HG03469 (cell line): Measurements from ENCODE around the gene SPACA9.

Experiments used
- ATAC-seq: cut with Tn5 transposase; IDR thresholded peaks from one replicate; pipeline ENCODE4 v1.9.1; 2021; ENCODE audit warnings: mild to moderate bottlenecking, moderate library complexity, moderate number of reproducible peaks; ENCODE audit not compliant: unreplicated experiment

Gene SPACA9

DNA sequence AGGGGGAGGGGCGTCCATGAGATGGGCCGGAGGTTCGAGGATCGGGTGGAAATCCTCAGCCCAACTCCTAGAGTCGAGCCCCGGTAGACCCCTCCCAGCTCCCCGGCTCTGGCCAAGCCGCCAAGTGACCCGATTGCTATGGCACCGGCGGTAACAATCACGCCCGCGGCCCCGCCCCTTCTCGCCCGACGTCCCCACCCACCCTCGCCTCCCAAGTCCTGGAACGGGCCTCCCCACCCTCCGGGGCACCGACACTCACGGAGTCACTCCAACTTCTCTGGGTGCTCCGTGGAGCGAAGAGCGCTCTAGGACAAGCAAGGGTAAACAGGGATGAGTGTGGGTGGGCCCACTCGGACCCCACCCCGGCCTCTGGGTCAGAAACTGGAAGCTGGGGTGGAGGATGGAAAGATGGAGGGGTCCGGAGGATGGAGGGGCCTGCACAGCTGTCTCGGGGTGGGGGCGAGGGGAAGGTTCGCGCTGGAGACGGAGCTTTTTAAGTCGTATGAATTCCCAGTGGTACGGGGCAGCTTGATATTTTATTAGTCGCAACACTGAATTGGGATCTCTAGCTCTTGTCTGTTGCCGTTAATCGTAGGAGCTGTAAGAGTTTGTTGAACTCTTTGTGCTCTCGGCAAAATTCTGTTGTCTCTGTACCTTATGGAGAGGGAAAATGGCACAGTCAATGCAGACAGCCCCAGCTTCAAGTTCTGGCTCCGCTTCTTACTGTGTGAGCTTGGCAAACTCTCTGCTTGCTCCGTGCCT is at the start of gene SPACA9:
Gene SPACA9, plus strand, starts transcription at position 204 of the 762 bp plus-strand sequence. CDS start 5,050 bp downstream, outside the sequence.
- ATAC-seq: no peak

GRCh38 chr9:132832171-132832881 is 46.4 kb upstream of the SPACA9 start:
- no peak for ATAC-seq

DNA sequence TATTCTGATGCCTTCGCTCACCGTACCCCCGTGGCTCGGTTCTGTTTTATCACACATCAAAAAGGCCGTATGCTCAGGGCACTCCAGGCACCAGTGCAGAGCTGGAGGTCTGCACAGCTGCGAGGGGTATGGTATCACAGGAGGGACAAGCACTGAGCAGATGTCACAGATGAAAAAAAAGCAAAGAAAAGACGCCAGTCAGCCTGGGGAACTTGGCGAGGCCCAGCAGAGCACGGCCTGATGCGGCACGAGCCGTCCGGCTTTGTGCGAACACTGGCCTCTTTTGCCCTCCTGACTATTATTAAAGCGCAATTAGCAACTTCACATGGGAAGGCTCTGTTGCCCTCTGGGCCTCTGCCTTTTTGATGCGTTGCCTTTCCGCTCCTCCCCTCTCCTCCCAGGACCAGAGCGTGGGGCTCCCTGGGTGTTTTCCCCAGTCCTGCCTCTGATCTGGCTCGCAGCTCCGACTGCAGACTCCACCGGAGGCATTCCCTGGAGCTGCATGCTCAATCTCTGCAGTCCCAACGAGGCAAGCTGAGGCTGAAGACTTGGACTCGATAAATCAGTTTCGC is 45.1 kb upstream of the SPACA9 start:
- no peak for ATAC-seq

- no peak for ATAC-seq
Measured at GRCh38 chr9:132834343-132834742, 44.4 kb upstream of the SPACA9 start.

DNA sequence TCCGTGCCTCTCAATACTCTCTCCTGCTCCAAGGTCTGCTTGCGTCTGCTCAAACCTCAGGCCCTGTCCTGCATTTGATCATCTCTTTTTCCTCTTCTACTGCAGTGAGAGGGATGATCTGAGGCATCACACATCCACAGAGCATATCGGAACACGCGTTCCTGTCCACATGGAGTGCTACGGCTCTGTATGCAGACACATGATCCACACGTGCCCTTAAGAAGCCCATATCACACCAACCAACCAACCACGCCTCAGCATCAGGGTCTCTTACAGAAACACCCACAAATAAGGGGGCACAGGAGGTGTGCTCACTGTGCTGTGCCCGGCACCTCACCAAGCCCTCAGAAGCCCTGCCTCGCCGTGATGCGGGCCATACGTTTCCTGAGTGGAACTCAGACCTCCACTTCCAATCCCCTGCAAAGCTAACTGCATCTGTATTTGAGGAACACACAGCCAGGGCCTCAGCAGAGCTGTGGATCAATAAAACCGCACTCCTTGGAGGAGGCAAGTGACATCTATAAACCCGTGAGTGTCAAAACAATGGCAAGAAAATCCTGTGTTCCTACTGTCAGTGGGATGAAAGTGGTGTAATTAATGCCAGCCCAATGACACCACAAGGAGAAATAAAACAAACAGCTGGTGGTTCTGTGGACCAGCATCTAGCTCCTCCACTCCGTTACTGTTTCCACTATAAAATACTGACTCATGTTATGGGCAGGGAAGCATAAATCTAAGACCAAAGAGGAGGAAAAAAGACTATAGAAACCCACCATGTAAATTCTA is 41.0 kb upstream of the SPACA9 start:
- no peak for ATAC-seq

- ATAC-seq: no peak
Measured at GRCh38 chr9:132838291-132838690, 40.4 kb upstream of the SPACA9 start.

DNA sequence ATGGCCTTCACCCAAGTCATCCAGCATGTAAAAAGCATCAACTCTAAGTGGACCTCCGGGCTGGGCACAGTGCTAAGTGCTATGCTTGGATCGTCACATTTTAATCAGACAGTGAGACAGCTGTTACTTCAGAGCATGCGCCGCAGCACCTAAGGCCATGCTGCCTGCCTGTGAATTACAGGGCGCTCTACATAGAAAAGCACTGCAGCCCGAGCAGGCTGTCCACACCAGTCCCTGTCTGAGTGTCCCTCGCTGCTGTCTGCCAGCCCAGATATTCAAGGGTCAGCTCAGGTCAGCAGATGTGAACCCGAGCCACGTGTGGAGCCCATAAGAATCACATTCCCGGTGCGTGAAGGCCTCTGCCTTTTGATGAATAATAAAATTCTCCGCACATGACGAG is 37.7 kb upstream of the SPACA9 start:
- ATAC-seq: no peak

- ATAC-seq: no peak
Measured at GRCh38 chr9:132842124-132843044, 36.3 kb upstream of the SPACA9 start.

DNA sequence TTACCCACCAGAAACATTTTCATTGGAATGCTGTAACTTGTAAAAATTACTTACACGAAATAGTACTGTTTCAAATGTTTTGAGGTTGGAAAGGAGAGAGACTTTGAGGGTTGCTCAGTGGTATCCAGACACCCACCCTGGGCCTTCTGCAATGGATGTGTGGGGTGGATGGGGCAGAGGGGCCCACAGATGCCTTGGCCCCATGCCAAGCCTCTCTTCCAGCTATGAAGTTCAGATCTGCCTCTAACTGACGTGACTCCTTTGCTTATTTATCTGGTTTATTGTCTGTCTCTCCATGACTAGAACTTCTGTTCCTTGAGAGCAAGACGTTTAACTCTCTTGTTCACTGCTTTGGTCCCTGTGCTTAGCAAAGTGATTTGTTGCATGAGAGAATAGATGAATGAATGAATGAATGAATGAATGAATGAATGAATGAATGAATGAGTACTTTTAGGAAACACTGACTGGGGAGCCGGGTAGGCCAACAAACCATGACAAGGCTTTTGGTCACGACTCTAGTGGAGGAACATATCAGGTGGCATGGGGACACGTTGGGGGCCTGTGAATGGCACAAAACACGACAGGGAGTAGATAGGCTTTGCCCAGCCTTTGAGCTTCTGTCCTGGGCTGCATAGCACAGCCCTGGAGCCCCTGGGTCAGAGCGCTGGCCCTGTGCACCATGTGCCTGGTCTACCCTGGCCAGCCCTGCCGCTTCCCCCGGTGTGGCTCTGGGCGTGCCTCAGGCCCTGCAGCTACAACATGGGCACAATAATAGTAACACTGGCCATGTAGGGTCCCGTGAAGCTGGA is 32.4 kb upstream of the SPACA9 start:
- ATAC-seq: no peak

DNA sequence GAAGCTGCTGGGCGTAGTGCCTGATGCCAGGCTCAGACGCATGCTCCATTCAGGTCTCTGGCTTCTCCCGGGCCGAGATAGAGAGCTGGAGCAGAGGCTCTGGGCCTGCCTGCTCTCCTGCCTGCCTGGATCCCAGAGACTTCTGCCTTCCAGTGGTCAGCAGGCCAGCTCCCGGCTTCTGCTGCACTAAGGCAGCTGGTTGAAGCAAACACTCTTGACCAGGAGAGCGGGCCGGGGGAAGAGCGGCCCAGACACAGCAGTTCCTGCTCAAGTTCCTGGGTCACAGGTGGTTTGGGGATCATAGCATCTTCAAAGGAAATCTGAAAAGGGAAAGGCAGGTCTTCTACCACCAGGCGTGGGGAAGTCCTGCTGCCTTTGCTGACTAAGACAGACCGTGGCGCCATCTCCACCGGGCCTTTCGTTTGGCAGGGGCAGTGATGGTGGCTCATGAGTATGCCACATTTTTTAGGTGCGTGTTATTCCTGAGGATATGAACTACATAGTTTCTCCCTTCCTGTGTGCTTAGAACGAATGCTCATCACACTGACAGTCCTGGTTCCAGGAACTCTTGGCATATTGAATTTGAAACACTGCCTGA is 31.7 kb upstream of the SPACA9 start:
- ATAC-seq: no peak

DNA sequence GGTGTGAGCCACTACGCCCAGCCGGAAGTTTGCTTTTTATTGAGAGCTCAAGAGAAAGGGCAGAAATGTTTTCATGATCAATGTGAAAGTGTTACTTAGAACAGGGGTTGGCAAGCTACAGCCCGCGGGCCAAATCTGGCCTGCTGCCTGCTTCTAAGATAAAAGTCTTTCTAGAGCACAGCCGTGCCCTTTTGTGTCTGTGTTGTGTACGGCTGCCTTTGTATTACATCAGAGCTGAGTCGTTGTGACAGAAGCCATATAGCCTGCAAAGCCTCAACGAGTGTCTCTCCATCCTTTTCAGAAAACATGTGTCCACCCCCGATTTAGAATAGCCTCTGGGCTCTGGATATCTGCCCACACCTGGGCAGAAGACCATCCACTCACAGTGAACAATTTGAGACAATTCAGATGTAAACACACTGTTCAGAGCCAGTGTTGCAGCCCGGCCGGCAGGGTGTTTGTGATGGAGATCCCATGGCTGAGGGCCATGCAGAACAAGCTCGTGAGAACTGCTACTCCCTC is 29.5 kb upstream of the SPACA9 start:
- no peak for ATAC-seq

DNA sequence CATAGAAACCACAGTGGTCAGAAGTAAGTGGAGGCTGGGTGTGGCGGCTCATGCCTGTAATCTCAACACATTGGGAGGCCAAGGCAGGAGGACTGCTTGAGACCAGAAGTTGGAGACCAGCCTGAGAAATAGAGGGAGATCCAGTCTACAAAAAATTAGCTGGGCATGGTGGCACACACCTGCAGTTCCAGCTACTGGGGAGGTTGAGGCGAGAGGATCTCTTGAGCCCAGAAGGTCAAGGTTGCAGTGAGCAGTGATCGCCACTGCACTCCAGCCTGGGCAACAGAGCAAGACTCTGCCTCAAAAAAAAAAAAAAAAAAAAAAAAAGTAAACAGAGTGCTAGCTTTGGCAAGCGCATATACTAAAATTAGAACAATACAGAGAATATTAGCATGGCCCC is 25.2 kb upstream of the SPACA9 start:
- no peak for ATAC-seq

DNA sequence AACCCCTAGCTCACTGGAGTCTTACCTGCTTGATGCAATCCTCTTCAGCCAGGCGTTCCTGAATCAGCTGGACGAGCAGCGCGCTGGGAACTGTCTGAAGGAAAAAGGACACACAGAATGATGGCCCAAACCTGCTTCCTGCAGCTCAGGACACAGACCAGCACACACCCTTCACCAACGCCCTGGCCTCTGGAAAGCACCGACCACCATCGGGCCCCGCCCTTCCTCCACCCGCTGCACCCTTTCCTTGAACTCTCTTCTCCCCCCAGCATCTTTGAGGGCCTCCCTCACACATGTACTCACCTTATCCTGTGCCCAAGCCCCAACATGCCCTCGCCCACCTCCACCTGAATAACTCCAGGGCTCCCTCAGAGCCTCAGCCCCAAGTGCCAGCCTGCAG is 23.9 kb upstream of the SPACA9 start:
- no peak for ATAC-seq

GRCh38 chr9:132855904-132856303 is 22.8 kb upstream of the SPACA9 start:
- no peak for ATAC-seq

DNA sequence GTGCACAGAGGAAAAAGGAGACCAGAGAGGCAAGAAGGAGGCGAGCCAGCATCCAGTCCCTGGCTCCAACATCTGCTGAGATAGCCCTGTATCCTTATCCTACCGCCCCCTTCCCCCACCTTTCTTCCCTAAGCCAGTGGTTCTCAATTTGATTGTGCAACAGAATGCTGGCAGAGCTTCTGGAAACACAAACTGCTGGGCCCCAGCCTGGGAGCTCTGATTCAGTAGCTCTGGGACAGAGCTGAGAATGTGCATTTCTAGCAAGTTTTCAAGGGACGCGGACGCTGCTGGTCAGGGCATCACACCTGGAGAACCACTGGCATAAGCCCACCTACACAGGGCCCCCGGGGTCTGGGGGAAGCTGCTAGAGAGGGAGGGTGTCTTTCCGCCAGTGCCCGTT is 21.7 kb upstream of the SPACA9 start:
- no peak for ATAC-seq

DNA sequence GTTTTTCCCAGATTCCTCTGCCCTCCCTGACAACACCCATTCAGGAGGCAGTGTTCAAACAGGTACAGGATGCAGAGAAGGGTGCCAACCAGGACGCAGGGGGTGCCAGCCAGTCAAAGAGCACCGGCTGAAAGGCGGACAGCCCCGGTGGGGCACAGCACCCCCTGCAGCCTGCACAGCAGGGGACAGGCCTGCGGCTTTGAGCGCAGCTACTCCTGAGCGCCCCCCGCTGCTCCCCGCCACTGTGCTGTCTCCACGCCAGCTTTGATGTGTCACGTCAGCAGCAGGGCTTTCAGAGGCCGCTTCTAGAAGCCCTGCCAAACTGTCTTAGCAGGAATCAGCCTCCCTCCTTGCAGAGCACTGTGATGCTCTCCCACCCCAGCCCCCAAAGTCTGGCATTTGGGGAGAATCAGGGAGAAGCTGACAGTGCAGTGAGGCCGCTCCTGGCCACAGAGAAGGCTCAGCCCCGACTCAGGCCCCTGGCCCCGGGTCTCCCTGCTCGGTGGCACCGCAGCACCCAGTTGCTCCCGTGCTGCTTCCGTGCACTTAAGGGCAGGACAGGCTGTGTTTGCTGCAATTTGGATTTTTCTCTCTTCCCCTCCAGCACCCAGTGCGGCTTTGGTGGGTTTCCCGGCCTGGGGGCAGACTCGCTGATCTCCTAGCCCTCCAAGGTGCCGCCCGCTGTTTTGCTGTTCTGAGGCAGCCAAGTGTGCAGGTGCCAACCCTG is 20.9 kb upstream of the SPACA9 start:
- no peak for ATAC-seq

DNA sequence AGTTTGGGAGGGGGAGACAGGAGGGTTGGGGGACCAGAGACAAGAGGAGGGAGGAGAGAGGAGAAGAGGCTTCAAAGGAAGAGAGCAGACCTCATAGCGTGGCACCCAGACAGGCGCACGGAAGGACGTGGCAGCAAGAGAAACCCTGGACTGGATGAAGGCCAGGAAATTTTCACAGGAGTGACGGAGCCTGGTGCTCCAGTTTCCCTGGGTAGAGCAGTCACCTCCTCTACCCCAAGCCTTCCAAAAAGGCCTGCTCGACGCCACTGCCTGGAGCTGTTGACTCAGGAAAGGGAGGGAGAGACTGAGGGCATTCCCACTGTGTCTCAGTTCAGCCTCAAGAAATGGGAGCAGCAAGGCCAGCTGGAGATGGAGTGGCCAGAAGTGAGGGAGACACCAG is 19.9 kb upstream of the SPACA9 start:
- no peak for ATAC-seq

DNA sequence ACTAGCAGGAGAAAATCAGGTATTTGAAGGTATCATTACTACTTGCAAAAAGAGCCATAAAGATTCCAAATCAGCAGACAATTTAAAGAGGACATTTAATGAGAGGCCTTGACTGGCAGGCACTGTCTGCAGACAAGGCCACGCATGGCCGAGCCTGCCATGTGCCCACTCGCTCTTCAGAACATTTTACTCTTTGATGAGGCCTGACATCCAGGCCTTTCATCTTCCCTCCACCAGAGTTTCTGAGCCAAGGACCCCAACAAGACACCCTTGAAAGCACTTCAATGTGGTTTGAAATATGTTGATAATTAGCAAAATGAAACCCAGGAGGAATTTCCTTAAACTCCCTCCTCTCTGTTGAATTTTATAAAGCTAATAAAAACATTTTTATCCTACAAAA is 17.0 kb upstream of the SPACA9 start:
- ATAC-seq: no peak
